B cell (primary cell): ENCODE results near the gene LRIG3.

ENCODE experiments used
- CTCF ChIP-seq: fragments of 200-600 bp; IDR thresholded peaks from one replicate; pipeline ENCODE4 v1.8.0; 2022; ENCODE audit warnings: antibody characterized with exemption, mild to moderate bottlenecking
- EZH2 ChIP-seq: IDR thresholded peaks from 2 replicates; pipeline ENCODE4 v1.6.1; 2012; ENCODE audit warnings: borderline replicate concordance, low read depth, mild to moderate bottlenecking, moderate library complexity, low read length; ENCODE audit not compliant: insufficient read depth, poor library complexity, severe bottlenecking

GRCh38 chr12:58850826-58851225 is 69.5 kb downstream of the LRIG3 start:
- TF ChIP-seq CTCF (no peak), EZH2 (no peak)
